ENCODE data around the gene ABHD2.
A peak's percentile ranks its signal among the peaks of the same experiment; 100 is the strongest.
"Not testable (repeated sequence)": the region's sequence is repeated elsewhere in the genome, so short reads cannot be mapped to it uniquely, and the experiment has no call there.

Gene ABHD2

GRCh38 chr15:89074402-89075012, 13.7 kb upstream of the ABHD2 start:
- DNase-seq = no peak
- intact Hi-C loops (cut with DNase I) = no loop called here

GRCh38 chr15:89075101-89075640, 13.1 kb upstream of the ABHD2 start:
- intact Hi-C loops (cut with DNase I) = no loop called here
- no peak for DNase-seq

GRCh38 chr15:89075846-89076245, 12.4 kb upstream of the ABHD2 start:
- DNase-seq = no peak
- intact Hi-C loops (cut with DNase I) = no loop called here

GRCh38 chr15:89077750-89078149, 10.5 kb upstream of the ABHD2 start:
- intact Hi-C loops (cut with DNase I) = no loop called here
- no peak for DNase-seq

DNA sequence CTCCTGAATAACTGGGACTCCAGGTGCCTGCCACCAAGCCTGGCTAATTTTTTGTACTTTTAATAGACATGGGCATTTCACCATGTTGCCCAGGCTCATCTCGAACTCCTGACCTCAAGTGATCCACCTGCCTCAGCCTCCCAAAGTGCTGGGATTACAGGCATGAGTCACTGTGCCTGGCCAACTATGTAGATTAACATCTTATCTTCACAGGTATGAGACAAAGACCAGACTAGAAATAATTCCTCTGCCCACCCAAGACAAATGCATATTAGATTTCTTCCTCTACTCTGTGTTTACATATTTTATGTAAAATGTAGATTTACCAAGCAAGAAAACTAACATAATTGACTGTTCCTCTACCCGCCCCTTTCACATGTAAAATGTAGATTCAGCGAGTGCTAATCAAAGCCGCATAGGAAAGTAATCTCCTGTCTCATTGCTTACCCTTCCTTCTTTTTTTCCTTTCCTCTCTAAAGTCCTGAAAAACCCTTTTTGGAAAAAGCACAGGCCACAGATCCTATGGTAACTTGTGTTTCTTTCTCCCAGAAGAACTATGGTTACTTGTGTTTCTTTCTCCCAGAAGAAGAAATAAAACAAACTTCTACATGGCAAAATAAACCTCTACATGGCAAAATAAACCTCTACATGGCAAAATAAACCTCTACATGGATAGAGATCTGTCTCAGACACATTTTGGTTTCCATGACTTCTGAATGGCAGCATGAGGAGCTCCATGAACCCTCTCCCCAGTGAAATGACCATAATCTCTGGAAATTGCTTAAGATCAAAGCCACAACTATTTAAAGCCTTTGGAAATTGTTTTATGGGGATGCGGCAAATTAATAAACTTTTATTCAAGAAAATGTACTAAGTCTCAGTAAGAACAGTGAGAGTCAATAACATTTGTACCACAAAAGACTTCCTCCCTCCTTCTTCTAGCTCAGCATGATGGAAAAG, 9.1 kb upstream of the ABHD2 start:
- intact Hi-C loops (cut with DNase I) = no loop called here

DNA sequence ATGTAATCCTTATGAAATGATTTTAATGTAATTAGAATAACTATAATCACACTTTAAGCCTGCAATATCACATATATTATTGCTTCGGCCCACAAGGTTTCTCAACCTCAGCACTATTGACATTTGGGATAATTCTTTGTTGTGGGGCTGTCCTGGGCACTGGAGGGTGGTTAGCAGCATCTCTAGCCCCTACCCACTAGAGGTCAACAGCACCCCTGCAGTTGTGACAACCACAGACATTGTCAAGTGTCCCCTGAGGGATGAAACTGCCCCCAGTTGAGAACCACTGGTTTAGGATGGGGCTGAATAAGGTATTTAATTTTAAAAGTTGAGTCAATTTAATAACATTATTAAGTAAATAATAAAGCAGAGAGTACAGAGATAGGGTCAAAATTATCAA, 6.4 kb upstream of the ABHD2 start:
- intact Hi-C loops (cut with DNase I) = no loop called here
- DNase-seq = no peak

More for the DNA sequence above, 9.1 kb upstream of the ABHD2 start:
- DNase-seq = no peak

- DNase-seq = no peak
- intact Hi-C loops (cut with DNase I) = no loop called here
These were observed 5.0 kb upstream of the ABHD2 start for GRCh38 chr15:89083246-89083645.

DNA sequence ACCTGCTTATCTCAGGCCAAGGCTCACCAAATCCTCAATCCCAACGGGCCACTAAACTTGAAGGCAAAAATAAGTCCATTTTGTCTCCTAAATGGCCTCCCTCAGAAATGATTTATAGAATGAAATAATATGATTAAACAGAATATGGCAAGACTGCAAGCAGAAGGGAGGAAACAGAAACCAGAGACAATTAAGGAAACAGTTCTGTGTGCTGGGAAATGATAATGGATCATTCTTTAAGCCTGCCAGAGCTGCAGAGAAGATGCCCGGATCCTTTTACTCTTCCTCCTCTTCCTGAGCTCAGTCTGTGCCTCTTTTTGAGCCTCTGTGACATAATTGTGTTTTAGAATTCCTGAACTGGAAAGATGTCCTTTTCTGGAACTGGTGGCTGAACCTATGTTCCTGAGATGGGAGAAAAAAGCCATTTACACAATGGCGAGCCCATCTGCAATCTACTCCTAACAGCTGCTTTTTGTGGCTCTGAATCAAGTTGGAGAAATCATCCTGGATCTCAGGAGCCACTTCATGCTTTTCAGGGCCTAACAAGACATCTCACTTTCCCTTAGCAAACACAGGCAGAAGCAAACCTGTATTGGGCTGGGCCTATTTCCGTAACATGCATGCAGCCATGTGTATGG, 2.8 kb upstream of the ABHD2 start:
- no peak for DNase-seq
- intact Hi-C loops (cut with DNase I) = loop anchor here (5.0 kb wide), 1 partner anchor 47 kb away; no protein-coding TSS in a partner anchor

GRCh38 chr15:89085933-89086332, 2.3 kb upstream of the ABHD2 start:
- not testable (repeated sequence) for DNase-seq
- intact Hi-C loops (cut with DNase I) = loop anchor here (5.0 kb wide), 1 partner anchor 46 kb away; no protein-coding TSS in a partner anchor

DNA sequence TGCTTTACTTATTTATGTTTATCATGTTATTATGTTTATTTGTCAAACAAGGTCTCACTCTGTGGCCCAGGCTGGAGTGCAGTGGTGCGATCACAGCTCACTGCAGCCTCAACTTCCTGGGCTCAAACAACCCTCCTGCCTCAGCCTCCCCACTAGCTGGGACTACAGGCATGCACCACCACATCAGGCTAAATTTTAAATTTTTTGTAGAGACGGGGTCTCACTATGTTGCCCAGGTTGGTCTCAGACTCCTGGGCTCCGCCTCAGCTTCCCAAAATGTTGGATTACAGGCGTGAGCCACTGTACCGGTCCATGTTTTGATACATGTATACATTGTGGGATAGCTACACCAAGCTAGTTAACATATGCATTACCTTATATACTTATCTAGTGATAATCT, 1.9 kb upstream of the ABHD2 start:
- intact Hi-C loops (cut with DNase I) = loop anchor here (5.0 kb wide), 1 partner anchor 46 kb away; no protein-coding TSS in a partner anchor
- not testable (repeated sequence) for DNase-seq

GRCh38 chr15:89087161-89087829, 961 bp upstream of the ABHD2 start:
- no peak for DNase-seq
- intact Hi-C loops (cut with DNase I) = loop anchor here (5.0 kb wide), 1 partner anchor 45 kb away; no protein-coding TSS in a partner anchor

DNA sequence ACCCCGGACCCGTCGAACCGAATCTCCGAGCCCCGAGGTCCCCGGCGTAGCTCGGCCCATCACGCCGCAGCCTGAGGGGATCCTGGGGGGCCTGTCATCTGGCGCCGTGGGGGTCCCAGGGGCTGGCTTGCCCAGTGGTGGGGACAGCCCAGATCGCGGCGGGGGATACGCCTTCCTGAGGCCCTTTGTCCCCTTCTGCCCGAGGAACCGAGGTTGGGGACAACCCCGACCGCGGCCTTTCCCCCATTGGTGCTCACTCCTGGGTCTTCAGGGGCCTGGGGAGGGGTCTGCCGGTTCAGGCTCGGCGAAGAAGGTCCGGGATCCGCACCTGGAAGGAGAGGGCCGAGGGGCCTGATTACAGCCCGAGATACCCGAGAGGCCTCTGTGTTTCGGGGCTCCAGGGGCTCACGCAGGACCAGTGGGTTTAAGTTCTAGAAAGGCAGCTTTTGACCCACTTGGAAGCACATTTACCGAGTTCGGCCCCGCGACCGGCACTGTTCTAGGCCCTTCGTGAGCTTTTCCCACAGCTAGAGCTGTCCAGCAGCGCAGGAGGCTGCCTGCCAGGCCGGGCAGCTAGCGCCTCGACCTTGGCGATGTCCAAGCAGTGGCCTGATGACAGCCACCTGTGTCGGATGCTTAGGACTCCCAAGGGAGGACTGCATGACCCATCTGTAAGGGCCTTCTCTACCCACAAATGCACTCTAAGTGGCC, 504 bp downstream of the ABHD2 start:
- peak in 4 of 10 donors; percentile 24 to 89 (median 82) for DNase-seq
- intact Hi-C loops (cut with DNase I) = loop anchor here (5.0 kb wide), 1 partner anchor 44 kb away; no protein-coding TSS in a partner anchor

- no peak for DNase-seq
- intact Hi-C loops (cut with DNase I) = loop anchor here (5.0 kb wide), 1 partner anchor 43 kb away; no protein-coding TSS in a partner anchor
These were observed 1.3 kb downstream of the ABHD2 start for GRCh38 chr15:89089316-89090230.

DNA sequence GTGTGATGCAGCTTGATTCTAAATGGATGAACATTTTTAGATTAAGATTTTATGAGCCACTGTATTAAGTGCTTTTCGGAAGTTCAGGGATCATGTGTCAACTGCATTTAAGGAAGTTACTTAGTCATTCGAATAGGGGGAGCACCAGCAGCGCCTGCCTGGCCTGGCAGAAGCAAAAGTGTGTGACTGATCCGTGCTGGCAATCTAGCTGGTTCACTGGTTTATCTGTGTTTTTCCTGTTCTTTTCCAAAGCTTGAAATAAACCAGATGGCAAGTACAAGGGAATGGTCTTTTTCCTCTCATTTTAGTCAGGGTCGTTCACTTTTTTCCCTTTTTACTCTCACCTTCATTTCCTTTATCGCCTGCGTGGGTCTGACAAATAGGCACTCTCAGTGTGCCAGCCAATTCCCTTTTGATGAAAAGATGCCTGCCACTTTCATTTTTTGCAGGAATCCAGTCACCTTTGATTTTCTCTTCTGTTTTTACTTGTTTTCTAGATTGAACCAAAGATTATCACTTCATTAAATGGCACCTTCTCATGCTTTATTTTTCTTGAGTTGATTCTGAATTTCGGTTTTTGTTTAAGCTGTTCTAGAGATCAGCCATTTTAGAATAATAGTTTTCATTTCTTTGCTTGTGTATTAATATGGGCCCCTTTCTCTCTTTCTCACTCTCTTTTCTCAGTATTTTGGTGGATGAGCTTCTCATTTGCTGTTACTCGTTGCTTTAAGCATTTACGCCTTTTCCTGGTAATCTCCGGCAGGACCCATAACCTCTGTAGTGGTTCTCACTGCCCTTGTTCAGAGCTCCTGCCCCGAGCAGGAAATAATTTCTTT, 2.8 kb downstream of the ABHD2 start:
- DNase-seq = peak in 7 of 10 donors; percentile 28 to 93 (median 66)
- intact Hi-C loops (cut with DNase I) = no loop called here

DNA sequence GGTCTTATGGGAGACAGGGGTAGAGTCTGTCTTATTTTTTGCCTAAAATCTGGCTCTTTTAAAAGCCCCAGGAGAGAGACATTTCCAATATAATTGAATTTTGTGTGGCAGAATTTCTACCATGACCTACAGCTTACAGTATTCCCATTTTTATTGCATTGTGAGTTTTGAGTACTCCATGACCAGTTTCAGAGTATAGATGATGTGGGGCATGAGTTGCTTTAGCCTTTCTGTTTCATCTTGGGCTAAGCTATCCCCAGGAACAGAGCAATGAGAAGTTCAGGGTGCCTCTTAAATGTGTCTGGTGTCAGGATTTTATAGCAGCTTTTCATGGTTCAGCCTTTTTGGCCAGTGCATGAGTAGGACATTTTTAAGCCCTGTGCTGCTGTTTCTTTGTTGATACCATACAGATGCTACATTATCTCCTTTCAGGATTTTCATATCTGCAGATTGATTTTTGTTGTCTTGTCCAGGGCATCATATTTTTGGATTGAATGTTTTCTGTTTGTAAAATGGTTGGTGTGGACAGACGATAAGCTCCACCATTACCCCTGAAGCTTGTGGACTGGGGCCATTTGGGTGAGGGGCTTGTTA, 3.5 kb downstream of the ABHD2 start:
- intact Hi-C loops (cut with DNase I) = no loop called here
- DNase-seq = no peak

- intact Hi-C loops (cut with DNase I) = no loop called here
- DNase-seq = no peak
These were observed 5.3 kb downstream of the ABHD2 start for GRCh38 chr15:89093509-89093908.

DNA sequence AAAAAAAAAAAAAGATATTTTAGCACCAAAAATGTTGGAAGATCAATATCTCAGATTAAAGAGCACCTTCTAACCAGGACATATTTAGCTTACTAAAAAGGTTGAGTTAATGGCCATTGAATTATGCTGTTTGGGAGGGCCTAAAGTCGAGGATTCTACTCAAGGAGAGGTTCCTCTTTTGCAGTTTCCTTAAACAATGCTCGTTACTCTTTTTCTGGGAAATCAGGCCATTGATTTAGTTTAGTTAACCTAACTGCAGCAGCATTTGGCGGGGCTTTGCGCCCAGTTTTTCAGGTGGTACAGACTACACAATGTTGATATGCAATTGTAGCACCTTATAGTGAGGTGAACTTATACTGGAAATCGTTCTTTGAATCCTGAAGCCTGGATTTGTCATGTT, 6.8 kb downstream of the ABHD2 start:
- intact Hi-C loops (cut with DNase I) = no loop called here

More for the DNA sequence above, 6.8 kb downstream of the ABHD2 start:
- DNase-seq = no peak

All from posterior cingulate gyrus (tissue), 11 donors.